ENCODE data around the gene KCNB1. TPM values are rescaled to one million over a fixed set of nuclear protein-coding genes. Genes with fewer than 3 reads are reported as not detected.

Gene KCNB1
- total RNA-seq, 1 donor from 2014 or later: 2.0 TPM

DNA sequence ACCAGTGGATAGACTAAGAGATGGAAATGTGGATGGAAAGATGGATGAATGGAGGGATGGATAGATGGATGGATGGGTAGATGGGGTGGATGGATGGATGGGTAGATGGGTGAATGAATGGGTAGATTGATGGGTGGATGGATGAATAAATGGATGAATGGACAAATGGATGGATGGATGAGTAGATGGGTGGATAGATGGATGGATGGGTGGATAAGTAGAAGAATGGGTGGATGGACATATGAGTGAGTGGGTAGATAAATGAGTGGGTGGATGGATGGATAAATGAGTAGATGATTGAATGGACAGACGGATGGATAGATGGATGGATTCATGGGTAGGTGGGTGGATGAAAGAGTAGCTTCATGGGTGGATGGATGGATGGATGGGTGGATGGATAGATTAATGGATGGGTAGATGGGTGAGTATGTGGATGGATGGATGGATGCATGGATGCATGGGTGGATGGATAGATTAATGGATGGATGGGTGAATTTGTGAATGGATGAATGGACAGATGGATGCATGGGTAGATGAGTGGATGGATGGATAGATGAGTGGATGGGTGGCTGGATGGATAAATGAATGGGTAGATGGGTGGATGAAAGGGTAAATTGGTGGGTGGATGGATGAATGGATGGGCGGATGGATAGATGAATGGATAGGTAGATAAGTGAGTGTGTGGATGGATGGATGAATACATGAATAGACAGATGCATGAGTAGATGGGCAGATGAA is 29.5 kb upstream of the KCNB1 start:
- Histone ChIP-seq H3K27ac (peak overlapping the region; percentile 42), H3K9me3 (no peaks in the 10 kb centered on the region), H3K27me3 (no peaks in the 10 kb centered on the region), H3K4me3 (no peak overlapping the region), H3K36me3 (peaks cover 0 to 10% of the 10 kb centered on the region in 2 donors), H3K4me1 (peaks cover 22% of the 10 kb centered on the region)
- TF ChIP-seq POLR2A (IDR thresholded peaks at IDR 0.05) (no peak), POLR2AphosphoS5 (IDR thresholded peaks at IDR 0.05; ENCODE audit: insufficient read depth in 1 of 2, low read depth in 1 of 2) (no peak)
- TF ChIP-seq, protein P1, sequence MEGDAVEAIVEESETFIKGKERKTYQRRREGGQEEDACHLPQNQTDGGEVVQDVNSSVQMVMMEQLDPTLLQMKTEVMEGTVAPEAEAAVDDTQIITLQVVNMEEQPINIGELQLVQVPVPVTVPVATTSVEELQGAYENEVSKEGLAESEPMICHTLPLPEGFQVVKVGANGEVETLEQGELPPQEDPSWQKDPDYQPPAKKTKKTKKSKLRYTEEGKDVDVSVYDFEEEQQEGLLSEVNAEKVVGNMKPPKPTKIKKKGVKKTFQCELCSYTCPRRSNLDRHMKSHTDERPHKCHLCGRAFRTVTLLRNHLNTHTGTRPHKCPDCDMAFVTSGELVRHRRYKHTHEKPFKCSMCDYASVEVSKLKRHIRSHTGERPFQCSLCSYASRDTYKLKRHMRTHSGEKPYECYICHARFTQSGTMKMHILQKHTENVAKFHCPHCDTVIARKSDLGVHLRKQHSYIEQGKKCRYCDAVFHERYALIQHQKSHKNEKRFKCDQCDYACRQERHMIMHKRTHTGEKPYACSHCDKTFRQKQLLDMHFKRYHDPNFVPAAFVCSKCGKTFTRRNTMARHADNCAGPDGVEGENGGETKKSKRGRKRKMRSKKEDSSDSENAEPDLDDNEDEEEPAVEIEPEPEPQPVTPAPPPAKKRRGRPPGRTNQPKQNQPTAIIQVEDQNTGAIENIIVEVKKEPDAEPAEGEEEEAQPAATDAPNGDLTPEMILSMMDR (IDR thresholded peaks at IDR 0.05): no peak
- intact Hi-C loops (cut with DNase I): no loop called here
- DNase-seq (ENCODE audit: extremely low spot score in 2 of 2): no peak

DNA sequence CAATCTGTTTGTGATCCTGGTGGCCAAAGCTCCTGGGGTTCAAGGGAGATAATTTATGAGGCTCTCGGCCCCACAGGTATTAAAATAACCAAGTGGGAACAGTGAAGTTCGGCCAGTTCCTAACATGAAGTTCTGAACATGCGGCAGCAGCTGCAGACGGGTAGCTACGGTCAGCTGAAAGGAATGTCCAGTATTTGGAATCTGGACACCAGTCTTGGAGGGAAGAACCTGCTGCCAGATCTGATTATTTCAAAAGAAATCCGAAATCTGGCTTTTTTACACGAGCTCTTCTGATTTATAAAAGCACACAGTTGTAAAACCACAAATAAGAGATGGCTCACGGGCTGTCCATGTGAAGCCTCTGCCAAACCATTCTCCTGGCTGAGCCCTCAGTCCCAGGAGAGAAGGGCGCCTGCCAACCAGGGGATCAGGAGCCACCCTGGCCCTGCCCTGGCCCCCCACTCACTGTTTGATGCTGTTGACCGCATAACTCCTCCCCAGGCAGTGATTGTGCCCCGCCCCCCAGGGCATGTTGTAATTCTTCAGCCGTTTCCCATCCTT is 28.2 kb upstream of the KCNB1 start:
- no peak overlapping the region for H3K4me3 ChIP-seq

DNA sequence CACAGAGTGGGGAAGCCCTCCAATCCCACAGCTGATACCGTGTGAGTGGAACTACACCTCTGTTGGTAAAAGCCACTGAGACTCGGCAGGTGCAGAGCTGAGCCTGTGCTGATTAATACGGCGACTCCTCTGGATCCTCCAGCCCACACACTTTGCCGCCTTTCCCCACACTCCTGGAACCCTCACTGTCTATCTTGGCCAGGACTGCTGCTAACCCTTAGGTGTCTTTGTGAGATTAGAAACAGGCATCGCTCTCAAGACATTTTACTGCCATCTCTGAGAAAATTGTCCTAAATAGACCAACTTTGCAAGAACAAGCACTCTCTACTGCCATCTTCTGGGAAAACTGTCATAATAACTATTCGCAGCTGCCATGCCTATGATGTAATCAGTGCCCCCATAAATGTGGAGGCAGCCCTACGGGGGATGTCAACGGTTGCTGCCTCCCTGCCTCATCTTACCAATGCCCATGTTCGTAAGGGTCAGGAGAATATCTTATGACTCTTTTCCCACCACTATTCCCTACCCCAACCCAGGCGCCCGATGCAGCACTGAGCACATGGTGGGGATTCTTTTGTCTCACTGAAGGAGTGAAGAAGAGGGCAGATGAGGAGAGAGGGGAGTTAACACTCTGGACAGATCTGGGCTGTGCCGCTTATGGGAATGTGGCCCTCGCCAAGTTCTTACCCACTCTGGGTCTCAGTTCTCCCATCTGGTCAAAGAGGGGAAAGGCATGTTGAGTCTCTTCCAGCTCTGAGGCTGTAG is 26.1 kb upstream of the KCNB1 start:
- Histone ChIP-seq H3K4me3 (no peak overlapping the region), H3K36me3 (peaks cover 0 to 10% of the 10 kb centered on the region in 2 donors), H3K27me3 (no peaks in the 10 kb centered on the region), H3K27ac (no peak overlapping the region), H3K4me1 (peaks cover 22% of the 10 kb centered on the region), H3K9me3 (no peaks in the 10 kb centered on the region)
- intact Hi-C loops (cut with DNase I): no loop called here
- no peak for DNase-seq (ENCODE audit: extremely low spot score in 2 of 2)
- no peak for TF ChIP-seq POLR2AphosphoS5 (IDR thresholded peaks at IDR 0.05; ENCODE audit: insufficient read depth in 1 of 2, low read depth in 1 of 2)
- TF ChIP-seq, protein P1 (IDR thresholded peaks at IDR 0.05): peak; percentile 3 to 52 (median 30)

More for the DNA sequence above, 28.2 kb upstream of the KCNB1 start:
- intact Hi-C loops (cut with DNase I): no loop called here
- peak in 1 of 2 donors; percentile 97 for DNase-seq (ENCODE audit: extremely low spot score in 2 of 2)
- Histone ChIP-seq H3K27ac (peak overlapping the region; percentile 42), H3K27me3 (no peaks in the 10 kb centered on the region), H3K4me1 (peaks cover 22% of the 10 kb centered on the region), H3K36me3 (peaks cover 0 to 10% of the 10 kb centered on the region in 2 donors), H3K9me3 (no peaks in the 10 kb centered on the region)
- TF ChIP-seq POLR2AphosphoS5 (IDR thresholded peaks at IDR 0.05; ENCODE audit: insufficient read depth in 1 of 2, low read depth in 1 of 2) (peak; percentile 21 to 92), POLR2A (IDR thresholded peaks at IDR 0.05) (no peak)
- TF ChIP-seq, protein P1 (IDR thresholded peaks at IDR 0.05): no peak

DNA sequence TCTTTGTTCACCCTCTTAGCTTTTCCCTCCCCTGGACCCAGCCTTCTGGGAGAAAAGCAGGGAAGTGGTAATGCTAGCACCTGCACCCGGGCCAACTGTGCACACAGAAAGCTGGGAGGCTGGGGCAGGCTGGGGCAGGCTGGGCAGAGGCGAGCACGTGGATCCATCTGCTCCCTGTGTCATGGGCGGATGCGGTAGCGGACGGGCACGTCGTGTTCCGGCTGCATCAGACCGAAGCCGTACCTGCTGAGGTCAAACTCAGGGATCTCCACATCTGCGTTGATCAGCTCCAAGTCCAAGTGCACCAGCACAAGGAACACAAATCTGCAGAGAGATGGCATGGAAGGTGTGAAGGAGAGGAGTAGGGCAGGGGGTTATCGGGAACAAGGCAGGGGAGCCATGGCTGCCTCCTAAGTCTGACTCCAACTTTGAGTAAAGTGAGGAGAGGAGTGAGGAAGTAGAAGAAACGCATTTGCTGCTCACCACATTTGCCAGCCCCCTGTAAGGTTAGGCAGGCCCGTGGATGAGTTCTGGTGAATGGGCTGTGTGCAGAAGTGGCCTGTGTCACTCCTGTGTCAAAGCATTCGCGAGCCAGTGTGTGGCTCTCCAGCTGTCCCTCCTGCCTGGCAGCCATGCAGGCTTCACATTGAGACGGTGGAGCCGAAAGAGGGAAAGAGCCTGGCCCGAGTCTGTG is 25.4 kb upstream of the KCNB1 start:
- Histone ChIP-seq H3K4me1 (peaks cover 22% of the 10 kb centered on the region), H3K27ac (no peak overlapping the region), H3K4me3 (no peak overlapping the region), H3K27me3 (no peaks in the 10 kb centered on the region), H3K9me3 (no peaks in the 10 kb centered on the region), H3K36me3 (peaks cover 0 to 10% of the 10 kb centered on the region in 2 donors)
- TF ChIP-seq, protein P1 (IDR thresholded peaks at IDR 0.05): no peak
- TF ChIP-seq POLR2AphosphoS5 (IDR thresholded peaks at IDR 0.05; ENCODE audit: insufficient read depth in 1 of 2, low read depth in 1 of 2) (no peak), POLR2A (IDR thresholded peaks at IDR 0.05) (no peak)
- intact Hi-C loops (cut with DNase I): no loop called here
- no peak for DNase-seq (ENCODE audit: extremely low spot score in 2 of 2)
